Medulla oblongata (tissue), 1 donor: ENCODE data around the gene PSD.
"Not testable (repeated sequence)": the region's sequence is repeated elsewhere in the genome, so short reads cannot be mapped to it uniquely, and the experiment has no call there.

Experiments used
- DNase-seq: peaks from one replicate; pipeline ENCODE4 v3.0.0-alpha.2; 2015; ENCODE audit errors: extremely low spot score

Gene PSD

DNA sequence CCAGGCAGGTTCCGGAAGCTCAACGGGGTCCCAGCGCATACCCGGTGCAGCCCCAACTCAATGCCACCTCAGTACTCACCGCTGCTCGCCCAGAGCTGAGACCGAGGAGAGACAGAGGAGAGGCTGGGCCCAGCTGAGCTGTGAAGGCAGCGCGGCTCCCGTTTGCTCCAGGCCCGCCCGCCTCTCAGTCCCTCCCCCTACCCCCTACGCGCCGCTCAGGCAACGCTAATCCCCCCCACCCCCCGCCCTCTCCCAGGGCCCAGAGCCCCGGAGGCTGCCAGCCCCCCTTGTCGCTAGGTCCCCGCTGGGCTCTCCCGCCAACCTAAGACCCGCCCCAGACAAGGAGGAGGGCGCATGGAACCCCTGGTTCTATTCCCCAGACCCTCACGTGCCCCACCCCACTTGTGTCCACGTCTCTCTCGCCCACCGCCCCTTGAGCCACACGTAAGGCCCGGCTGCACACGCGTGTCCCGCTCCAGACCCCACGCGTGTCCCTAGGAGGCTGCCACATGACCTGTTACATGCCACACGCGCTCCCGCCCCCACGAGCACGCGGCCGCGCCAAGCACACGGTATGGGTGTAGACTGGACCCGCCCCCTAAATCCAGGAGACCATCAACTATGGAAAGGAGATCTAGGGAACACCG is at the start of gene PSD:
PSD (minus strand) TSS at position 164 of the 647 bp plus-strand sequence. CDS start 1,747 bp downstream, outside the sequence.
- DNase-seq, result no peak

DNA sequence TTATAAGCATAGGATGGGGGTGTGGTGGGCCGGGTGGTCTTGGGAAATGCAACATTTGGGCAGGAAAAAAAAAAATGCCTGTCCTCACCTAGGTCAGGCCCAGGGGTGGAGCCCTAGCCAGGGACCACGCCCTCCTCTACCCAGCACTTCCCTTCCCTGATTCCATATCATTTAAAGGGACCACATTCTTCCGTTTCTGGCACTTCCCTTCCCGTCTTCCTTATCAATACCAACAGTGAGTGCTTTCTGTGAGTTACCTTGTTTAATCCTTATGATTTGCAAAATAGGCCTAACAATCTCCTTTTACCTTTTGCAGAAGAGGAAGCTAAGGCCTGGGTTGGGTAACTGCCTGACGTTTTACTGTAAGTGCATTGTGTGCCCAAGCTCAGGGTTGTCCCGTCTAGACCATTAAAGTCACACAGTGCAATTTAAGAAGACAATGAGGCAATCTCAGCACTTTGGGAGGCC is 49.4 kb upstream of the PSD start:
- no peak for DNase-seq

DNA sequence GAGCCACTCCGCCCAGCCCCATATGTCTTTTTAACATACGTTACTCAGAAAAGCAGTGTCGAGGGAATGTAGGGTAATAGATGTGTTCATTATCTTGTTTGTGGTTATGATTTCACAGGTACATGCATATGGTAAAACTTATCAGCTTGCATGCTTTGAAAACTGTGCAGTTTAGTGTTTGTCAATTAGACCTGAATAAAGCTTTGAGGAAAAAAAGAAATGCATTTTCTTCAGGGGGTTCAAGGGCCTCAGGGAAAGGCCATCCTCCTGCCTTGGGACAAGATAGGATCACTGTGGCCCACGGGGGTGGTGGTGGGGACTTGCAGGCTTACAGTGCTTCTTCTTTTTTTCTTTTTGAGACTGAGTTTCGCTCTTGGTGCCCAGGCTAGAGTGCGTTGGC is 48.7 kb upstream of the PSD start:
- DNase-seq, result no peak

DNA sequence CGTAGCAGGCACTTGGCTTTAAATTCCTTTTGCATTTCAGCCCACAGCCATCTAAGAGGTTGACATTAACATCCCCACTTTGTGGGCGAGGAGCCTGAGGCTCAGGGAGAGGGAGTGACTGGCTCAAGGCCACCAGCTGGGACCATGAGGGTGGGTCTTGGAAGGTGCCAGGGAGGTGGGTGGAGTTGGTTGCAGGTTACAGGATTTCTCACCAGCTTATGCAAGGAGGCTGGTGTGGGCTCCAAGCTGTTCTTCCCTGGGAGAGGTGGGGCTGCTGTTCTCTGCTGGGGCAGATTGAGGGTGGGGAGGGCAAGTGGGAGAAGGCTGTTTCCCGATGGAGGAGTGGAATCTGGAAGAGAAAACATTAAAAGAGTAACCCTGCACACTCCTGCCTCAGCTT is 46.9 kb upstream of the PSD start:
- DNase-seq, result no peak

DNA sequence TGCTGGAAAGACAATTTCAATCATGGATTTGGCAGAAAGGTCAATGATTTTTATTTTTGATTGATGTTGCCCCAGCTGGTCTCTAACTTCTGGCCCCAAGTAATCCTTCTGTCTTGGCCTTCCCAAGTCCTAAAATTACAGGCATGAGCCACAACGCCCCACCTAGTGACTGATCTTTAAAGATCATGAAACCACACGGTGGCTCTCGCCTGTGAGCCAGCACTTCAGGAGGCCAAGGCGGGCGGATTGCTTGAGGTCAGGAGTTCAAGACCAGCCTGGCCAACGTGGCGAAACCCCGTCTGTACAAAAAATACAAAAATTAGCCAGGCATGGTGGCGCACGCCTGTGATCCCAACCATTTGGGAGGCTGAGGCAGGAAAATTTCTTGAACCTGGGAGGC is 45.4 kb upstream of the PSD start:
- no peak for DNase-seq

DNA sequence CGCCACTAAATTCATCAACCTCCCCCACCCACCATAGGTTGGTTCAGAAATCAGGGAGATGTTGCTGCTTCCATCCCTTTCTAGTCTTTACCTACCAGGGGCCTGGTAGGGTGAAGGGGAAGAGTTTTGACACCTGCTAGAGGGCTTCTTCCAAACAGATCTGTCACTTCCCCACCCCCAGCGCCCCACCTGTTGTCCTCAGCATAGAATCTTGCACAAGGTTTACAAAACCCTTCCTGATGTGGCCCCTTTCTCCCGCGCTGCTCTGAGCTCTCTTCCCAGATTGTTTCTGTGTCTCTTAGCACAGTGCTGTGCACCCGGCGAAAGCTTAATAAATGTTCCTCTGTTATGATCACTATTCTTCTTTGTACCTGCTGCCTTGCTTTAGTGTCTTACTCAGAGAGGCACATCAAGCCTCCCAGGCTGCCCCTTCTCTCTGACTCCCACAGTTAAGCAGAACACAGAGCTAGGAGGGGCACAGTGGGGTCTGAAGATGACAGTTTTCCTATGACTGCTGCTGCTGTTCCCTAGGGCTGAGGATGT is 44.0 kb upstream of the PSD start:
- no peak for DNase-seq

DNA sequence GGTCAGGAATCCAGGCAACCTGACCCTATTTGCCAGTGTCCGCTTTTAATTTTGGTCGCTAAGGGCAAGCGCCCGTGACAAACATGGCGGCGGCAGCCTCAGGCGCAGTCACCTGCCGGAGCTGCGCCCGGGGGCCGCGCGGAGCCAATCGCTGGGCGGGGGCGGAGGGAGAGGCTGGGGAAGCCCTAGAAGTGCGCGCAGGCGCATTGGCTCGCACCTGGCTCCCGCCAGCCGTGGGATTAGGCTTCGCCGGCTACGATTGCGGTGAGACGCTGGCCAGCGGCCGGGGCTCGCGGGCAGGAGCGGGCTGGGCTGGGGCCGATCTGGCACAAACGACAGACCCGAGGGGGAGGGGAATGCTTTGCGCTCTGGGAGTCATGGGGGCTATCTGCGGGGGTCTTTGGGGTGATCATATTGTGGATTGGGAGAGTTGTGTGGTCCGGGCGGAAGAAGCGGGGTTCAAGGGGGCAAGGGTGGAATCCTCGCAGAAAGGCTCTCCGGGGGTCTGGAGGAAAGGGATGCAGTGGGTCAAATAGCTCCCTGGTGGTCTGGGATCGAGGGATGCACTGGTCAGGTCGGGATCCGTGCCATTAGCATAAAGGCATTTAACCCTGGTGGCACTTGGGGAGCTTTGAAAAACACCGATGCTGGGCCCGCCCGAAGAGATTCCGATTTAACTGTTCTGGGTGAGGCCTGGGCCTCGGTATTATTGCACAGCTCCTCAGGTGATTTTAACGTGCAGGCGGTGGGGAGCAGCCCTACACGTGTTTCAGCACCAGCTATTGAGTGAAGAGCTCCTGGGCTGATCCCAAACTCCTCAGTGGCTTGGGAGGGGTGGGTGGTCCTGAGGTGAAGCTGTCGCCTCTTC is 42.8 kb upstream of the PSD start:
- peak; percentile 92 for DNase-seq

DNA sequence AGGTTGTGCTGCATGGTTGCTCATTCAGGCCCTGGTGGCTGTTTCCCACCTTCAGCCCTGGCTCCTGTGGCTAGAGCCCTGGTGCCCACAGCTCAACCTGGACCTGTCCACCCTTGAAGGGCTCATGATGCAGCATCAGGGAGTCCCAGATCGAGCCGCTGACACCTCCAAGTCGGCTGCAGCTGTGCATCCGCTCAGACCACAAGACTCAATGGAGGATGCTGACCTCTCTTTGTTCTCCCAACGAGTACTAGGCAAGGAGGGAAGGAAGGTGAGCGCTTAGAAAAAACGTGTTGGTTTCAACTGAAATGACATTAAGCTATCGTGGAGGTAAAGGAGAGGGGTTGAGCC is 42.2 kb upstream of the PSD start:
- DNase-seq, result no peak

DNA sequence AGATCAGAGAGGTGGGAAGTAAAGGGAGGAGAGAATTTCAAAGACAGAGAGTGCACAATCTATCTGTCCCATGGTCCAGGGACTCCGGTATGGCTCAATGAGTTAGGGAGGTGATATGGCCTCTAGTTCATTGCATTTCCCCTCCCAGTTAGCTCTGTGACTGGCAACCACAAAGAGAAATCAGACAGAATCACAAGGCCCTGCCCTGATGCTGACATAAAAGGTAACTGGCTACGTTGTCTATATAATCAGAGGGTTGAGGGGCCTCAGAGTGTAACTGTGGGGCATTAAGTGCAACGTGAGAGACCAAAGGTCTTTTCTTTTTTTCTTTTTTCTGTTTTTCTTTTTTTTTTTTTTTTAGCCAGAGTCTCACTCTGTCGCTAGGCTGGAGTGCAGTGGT is 40.1 kb upstream of the PSD start:
- DNase-seq, result no peak

DNA sequence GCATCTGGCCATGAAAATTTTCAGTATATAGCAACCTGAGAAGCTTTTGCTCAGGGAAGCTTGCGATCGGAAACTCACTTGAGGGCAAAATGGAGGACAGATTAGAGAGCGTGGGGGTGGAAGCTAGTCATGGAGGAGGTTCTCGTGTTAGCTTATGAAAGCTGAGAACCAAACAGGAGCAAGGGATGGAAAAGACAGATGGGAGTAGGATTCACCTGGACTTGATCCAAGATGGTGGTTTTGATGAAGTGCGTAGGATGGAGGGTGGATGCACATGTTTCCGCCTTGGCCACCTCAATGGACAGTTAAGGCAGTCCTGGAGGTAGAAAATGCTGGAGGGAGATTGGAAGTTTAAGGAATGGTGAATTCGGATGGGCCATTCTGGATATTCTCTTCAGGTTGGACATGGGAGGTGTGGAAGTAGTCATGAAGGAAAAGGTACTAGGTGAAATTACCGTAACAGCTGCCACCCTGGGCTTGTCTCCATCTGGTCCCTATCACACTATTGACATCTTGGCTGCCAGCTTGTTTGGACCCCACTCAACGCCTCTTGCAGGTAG is 39.1 kb upstream of the PSD start:
- DNase-seq, result no peak

DNA sequence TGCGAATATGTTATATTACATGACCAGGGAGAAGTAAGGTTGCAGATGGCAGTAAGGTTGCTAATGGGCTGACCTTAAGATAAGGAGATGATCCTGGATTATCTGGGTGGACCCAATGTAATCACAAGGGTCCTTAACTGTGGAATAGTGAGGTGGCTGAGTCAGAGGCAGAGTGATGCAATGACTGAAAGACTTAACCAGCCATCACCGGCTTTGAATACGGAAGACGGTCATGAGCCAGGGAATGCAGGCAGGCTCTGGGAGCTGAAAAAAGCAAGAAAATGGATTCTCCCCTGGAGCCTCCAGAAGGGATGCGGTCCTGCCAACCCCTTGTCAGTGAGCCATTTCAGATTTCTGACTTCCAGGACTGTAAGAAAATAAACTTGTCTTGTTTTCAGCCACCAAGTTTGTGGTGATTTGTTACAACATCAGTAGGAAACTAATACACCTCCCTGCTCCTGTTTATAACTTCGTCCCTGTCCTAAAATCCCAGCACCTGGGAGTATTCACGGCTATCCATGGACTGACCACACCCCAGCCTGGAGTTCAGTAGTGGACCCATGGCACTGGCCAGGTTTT is 37.4 kb upstream of the PSD start:
- DNase-seq, result no peak

DNA sequence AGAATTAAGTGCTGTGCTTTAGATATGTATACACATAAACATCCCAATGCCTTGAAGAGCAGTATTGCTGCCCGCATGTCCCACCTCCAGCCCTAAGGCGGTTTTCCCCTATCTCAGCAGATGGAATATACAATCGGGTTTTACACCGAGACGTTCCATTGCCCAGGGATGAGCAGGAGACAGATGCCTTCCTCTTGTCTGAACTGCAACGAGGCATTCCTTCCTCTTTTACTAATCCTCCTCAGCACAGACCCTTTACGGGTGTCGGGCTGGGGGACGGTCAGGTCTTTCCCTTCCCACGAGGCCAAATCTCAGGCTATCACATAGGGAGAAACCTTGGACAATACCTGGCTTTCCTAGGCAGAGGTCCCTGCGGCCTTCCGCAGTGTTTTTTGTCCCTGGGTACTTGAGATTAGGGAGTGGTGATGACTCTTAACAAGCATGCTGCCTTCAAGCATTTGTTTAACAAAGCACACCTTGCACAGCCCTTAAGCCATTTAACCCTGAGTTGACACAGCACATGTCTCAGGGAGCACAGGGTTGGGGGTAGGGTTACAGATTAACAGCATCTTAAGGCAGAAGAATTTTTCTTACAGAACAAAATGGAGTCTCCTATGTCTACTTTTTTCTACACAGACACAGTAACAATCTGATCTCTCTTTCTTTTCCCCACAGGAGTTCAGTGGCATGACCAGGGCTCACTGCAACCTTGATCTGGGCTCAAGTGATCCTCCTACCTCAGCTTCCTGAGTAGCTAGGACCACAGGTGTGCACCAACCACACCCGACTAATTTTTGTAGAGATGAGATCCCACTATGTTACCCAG is 36.3 kb upstream of the PSD start:
- DNase-seq, result not testable (repeated sequence)

DNA sequence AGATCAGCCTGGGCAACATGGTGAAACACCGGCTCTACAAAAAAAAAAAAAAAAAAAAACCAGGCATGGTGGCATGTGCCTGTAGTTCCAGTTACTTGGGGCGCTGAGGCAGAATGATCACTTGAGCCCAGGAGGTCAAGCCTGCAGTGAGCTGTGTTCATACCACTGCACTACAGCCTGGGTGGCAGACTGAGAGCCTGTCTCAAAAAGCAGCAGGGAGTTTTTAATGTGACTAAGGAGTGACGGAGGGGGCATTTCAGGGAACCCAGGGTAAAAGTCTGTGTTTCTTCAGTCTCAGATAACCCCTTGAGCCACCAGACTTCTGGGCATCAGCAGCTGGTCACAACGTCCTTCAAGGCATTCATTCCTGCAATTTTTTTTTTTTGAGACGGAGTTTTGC is 34.9 kb upstream of the PSD start:
- DNase-seq, result no peak

DNA sequence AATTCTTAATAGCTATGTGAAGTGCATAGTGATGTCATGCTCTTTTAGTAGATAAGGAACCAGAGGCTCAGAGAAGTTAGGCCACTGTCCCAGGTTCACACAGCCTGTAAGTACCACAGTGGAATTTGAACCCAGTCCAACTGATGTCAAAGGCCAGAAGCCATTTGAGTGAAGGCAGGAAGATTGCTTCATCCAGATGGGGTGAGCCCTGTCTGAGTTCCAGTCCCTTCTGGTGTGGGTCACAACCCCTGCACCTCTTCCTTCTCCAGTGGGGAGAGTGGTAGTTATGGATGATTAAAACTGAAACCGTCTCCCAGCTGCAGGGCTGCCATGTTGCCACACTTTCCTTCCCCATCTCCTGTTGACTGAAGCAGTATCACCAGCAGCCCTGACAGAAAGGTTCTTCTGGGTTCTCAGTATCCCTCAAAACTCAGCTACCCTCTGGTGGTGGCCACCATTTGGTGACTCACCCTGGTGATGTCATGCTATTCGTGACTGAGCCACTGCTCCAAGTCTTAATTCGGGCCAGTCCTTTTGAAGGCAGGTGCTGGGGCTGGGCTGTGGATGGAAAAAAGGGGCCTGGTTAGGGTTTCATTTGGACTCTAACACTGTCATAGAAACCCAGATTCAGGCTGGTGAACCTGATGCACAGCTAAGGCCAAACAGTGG is 34.2 kb upstream of the PSD start:
- peak; percentile 71 for DNase-seq

DNA sequence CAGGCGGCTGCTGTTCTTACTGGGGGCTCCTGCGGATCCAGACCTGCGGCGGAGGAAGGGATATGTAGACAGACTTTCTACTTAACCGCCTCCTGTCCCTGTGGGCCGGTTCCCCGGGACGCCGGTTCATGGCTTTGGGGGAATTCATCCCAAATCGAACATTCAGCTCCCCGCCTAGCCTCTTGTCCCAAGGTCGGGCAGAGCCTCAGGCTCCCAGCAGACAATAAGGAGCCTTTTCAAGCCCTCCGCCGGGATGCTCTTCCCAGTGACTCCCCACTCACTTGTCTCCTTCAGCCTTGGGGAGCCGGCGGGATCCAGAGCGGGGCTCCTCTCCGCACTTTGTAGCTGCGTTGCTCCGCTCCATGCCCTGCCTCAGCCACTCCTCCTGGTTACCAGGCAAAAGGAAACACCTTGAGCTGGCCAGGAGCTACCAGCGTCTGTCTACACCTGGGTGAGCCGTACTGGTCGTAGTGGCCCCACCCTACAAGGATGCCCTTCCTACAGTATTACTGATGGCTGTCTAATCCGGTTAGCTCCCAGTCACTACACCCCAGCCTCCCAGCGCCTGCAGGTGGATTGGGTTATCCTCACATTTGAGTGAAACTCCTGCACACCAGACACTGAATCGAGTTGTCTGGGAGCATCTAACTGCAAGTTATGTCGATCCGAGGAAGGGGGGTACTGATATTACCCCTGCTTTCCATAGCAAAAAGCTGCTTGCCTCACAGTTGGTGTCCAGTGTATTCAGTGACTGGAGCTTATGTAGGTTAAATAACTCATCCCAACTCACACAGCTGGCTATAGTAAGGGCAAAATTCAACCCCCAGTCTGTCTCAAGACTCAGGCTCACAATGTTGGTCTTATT is 32.8 kb upstream of the PSD start, which contains the start of gene C10orf95:
C10orf95 (minus strand) TSS at position 439 of the 865 bp plus-strand sequence. CDS start 450 bp downstream, outside the sequence.
- DNase-seq, result peak; percentile 14

DNA sequence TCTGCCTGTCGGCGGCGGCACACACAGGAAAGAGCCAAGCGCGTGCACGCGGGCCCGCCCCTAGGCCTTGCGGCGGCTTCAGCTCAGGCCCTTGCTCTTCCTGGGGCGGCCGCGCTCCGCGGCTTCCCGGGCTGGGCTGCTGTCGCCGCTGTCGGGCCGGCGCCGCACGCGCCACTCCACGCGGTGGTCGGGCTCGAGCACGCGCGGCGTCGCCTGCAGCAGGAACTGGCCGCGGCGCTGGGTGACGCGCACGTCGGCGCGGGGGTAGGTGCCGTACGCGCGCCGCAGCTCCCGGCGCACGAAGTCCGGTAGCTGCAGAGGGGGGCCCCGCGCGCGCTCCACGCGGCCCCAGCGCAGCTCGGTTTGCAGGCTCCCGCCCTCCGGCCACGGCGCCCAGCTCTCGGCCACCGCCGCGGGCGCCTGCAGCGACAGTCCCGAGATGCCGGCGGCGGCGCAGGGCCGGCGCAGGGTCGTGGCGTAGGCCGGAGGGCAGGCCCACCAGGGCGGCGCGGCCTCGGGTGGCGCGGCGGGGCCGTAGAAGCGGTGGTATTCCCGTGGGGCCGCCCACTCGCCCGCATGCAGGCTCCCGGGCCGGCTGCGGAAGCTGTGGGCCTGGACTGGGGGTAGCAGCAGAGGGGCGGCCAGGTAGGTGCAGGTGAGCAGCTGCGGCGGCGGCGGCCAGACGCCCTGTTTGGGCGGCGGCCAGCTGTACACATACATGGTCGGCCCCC is 32.0 kb upstream of the PSD start:
- DNase-seq, result peak; percentile 75

DNA sequence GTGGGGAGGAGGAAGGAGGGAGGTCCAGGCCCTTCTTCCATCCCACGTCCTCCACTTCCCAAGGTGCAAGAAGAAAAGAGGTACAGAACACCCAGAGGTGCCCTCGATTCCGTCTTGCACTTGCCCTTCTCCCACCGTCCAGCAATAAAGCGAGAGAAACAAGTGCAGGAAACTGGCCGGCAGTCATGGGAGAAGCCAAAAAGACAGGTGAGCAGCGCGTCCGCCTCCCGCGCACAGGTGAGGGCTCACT is 31.5 kb upstream of the PSD start:
- no peak for DNase-seq

DNA sequence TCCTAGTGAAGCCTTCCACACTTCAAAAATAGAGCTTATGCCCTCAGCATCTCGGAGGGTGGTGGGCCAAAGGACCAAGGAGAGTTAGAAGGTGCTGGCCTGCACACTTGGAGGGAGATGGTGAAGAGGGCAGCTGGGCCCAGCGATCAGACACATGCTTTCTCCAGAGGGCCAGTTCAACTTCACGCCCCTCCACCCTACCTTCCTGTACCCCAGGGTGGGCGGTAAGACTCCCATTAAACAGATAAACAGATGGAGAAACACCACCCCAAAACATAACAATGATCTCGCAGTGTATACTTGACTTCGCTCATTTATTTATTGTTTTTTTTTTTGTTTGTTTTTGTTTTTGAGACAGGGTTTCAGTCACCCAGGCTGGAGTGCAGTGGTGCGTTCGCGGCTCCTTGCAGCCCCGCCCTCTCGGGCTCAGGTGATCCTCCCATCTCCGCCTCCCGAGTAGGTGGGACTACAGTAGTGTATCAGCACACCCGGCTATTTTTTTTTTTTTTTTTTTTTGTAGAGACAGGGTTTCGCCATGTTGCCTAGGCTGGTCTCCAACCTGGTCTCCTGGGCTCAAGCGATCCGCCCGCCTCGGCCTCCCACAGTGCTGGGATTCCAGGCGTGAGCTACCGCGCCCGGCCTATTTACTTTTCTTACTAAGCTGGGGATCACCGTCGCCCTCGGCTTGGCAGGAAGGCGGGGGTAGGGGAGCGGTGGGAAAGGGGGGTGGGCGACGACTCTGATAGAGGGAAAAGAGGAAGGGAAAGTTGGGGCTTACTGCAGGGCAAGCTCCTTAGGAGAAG is 30.9 kb upstream of the PSD start:
- DNase-seq, result peak; percentile 44

DNA sequence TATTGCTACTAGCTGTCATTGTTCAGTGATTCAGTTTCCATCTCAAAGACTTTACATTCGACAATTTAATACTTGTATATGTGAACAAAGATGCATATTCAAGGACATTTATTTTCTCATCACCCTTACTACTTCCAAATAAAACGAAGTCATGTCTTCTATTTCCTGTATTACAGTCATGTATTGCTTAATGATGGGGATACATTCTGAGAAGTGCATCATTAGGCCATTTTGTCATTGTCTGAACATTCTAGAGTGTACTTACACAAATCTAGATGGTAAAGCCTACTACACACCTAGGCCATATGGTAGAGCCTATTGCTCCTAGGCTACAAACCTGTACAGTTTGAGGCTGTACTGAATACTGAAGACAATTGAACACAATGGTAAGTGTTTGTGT is 26.3 kb upstream of the PSD start:
- no peak for DNase-seq
